Measurements from ENCODE around the gene ACY1.
"Not testable (repeated sequence)": the region's sequence is repeated elsewhere in the genome, so short reads cannot be mapped to it uniquely, and the experiment has no call there.

Gene ACY1

GRCh38 chr3:51986010-51986947 is 2.9 kb downstream of the ACY1 start:
- DNase-seq: no peak

GRCh38 chr3:51987568-51987967 is 4.2 kb downstream of the ACY1 start:
- no peak for DNase-seq

- no peak for DNase-seq
Measured at GRCh38 chr3:51988286-51989146, 5.2 kb downstream of the ACY1 start.

GRCh38 chr3:51990501-51990971 is 7.2 kb downstream of the ACY1 start:
- not testable (repeated sequence) for DNase-seq

DNA sequence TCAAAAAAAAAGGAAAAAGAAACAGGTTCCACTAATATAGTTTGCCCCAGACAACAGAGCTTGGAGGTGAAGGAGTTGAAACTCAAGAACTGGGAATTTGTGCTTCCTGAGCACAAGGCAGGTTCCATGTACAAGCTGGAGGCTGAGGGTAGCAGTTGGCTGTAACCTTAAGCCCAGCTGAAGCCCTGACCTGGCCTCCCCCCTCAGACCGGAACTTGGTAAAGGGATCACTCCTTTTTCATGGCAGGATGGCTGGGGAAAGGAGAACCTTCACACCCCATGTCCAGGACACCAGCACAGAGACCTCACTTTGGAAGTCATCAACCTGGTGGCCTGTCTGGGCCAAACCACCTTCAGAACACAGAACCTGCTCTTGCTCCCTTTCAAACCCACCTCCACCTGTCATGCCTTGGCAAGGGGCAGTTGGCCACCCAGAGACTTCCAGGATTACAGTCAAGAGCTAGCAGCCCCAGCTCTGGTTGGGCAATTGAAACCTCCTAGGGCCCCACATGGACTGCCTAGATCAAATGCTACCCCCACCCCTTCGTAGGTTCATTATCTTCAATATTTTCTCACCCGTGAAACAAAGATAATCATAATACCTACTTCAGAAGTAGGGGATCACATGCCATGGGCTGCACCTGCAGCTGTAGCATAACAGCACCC is 8.8 kb downstream of the ACY1 start:
- no peak for DNase-seq

GRCh38 chr3:51993657-51994056 is 10.3 kb downstream of the ACY1 start:
- DNase-seq: not testable (repeated sequence)

GRCh38 chr3:51994530-51994929 is 11.2 kb downstream of the ACY1 start:
- no peak for DNase-seq

DNA sequence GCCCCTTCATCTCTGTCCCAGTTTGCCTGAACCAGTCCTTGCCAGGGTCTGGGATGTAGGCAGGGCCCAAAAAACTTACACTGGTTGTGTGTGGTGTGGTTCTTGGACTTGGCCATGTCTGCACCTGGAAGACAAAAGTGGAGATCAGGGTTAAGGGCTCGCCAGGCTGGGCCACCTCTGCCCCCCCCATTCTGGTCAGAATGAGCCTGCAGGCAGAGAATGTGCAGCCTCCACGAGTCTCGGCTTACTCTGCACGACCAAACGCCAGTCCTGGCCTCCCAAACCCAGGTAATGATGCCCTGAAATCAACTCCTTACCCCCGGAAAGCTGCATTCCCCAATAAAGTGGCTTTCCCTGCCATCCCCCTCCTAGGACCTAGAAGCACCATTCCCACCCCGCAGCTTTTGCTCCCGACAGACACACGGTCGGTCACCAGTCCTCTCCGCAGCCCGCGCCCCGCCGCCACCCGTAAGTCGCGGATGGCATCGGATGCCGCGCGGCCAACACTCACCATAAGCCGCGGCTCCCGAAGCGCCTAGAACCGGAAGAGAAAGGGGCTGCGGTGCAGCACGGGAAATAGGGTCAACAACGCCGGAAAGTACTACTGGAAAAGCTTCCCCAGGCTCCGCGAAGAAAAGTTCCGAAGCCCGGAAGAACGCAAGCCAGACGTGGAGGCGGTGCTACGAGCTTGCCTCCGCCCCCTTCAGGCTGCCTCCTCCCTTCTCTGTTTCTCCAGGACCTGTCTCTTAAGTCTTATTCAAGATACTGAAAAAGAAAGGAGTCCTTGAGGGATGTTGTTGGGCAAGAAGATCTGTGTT is 12.2 kb downstream of the ACY1 start, which contains the start of gene RPL29:
Gene RPL29, minus strand, starts transcription at position 550 of the 818 bp plus-strand sequence. Its CDS starts 434 bp downstream, at position 116.
- DNase-seq: peak; percentile 84

GRCh38 chr3:51997172-51997571 is 13.8 kb downstream of the ACY1 start:
- no peak for DNase-seq

- DNase-seq: no peak
Measured at GRCh38 chr3:51997935-51998596, 14.7 kb downstream of the ACY1 start.

DNA sequence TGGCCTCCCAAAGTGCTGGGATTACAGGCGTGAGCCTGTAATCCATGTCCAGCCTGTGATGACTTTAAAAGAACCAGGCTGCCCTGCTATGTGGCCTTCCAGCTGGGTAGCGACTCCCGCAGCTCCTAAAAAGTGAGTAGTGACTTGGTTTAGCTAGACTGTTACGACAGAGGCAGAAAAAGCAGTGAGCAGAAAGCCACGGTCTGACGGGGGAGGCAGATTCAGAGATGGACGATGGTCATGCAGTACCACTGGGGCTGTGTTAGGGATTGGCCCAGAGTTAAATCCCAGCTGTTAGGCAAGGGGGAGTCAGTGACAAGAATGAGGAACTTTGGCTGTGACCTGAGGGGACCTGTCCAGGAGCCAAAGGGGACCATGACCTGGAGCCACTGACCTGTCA is 15.4 kb downstream of the ACY1 start:
- no peak for DNase-seq

DNA sequence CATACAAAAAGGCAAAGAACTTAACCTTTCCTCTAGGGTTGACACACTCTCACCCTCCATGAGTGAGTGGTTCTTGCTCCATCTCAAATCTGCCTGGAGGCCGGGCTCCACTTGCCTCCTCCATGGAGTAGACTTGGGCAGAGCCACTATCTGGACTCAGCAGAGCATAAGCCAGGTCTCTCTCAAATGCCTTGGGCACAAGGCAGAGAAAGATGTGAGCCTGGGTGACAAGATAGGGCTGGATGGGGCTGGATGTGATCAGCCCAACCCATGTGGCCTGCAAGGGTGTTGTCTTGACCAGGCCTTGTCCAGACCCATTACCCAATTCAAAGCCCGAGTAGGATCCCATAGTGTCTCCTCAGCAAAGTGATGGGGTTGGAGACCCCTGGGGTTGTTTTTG is 16.5 kb downstream of the ACY1 start:
- no peak for DNase-seq

GRCh38 chr3:52001443-52001974 is 18.2 kb downstream of the ACY1 start:
- DNase-seq: peak; percentile 33

GRCh38 chr3:52002748-52003147 is 19.4 kb downstream of the ACY1 start:
- no peak for DNase-seq

DNA sequence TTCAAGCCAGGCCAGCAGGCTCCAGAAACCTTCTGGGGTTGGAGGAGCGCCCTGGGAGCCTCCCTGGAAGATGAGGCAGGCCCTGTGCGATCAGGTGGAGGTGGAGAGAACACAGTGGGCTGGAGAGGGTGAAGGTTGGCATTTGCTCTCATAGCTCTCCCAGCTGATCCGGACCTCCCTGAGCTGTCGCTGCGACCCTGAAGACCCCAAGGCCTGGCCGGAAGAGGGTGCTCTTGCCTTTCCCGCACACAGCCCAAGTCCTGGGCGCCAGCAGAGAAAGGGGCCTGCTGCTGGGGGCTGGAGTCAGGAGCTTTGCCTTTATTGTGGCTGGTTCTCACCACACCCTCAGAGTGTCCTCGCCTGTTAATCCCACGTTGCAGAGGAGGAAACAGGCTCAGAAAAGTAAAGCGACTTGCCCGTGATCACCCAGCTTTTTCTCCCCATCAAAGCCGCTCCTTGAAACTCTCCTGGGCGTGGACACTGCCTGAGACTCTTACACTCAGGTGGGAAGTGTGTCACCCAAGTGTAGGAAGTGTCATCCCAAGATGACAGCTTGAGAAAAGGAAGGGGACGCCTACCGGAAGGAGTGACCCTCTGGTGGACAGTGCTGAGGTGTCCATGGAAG is 20.9 kb downstream of the ACY1 start:
- DNase-seq: no peak

DNA sequence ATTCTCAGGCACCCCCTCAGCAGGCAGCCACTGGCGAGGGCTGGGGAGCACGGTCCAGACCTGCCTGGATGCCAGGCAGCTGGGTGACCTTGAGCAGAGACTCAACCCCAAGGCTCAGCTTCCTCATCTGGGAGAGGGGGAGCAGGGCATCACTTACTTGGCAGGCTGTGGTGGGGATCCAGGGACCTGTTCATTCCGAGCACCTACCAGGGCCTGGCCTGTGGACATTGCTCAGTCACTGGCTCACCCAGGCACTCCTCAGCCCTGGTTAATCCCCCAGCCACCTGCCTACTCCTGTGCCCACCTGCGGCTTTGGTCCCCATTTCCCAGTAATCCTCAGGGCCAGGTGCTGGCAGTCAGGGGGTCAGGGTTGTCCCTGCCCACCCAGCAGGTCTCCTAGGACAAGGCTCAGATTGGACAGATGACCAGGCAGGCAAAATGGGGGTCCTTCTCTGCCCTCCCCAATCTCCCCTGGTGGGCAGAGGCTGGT is 21.6 kb downstream of the ACY1 start:
- DNase-seq: no peak

GRCh38 chr3:52005571-52005986 is 22.2 kb downstream of the ACY1 start:
- DNase-seq: no peak

GRCh38 chr3:52006017-52006819 is 22.9 kb downstream of the ACY1 start:
- DNase-seq: no peak

GRCh38 chr3:52006820-52007133 is 23.4 kb downstream of the ACY1 start:
- no peak for DNase-seq

DNA sequence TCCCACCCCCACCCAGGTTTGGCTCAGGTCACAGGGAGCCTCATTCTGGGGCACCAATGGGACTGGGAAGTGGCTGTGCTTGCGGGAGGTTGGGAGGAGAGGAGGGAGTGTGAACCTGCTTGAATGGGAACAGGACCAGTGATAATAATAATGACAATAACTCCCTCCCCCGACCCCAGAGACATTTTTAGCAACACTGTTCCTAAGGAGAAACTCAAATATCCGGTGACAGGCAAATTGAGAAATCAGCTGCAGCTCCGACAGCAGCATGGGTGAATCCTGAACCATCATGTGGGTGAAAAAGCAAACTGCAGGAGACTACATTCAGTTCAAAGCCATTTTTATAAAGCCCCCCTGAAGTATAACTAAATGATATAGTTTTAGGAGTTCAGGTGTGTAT is 24.0 kb downstream of the ACY1 start:
- no peak for DNase-seq

All from GOT3 (cell line).